NCI-H2227 (cell line): ENCODE data around the gene FBXL7.

ENCODE experiments used
- DNase-seq: peaks from one replicate; lab custom pipeline; 2025; ENCODE audit not compliant: unreplicated experiment; lab: John Stamatoyannopoulos, UW

Gene FBXL7

DNA sequence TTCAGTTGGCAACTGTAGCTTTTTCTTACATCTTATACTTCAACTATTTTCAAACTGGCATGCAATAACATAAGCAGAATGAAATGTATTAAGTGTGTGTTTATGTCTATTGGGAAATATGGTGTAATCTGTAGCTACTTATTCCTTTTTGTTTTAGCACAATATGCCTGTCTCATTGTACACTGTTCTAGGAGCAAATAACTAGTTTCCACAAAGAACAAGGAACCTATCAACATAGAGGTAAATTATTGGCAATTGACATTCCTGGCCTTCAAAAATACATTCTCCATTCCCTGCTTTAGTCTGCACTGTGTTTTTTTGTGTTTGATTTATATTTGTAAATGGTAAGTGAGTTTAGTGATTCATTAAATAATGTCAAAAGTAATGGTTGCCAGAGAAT is 75.7 kb downstream of the FBXL7 start:
- DNase-seq, result no peak

- no peak for DNase-seq
Measured at GRCh38 chr5:15577132-15577531, 77.2 kb downstream of the FBXL7 start.

GRCh38 chr5:15577831-15578230 is 77.9 kb downstream of the FBXL7 start:
- no peak for DNase-seq

- no peak for DNase-seq
Measured at GRCh38 chr5:15579193-15579990, 79.4 kb downstream of the FBXL7 start.

- no peak for DNase-seq
Measured at GRCh38 chr5:15584528-15584927, 84.5 kb downstream of the FBXL7 start.

GRCh38 chr5:15585128-15585527 is 85.1 kb downstream of the FBXL7 start:
- no peak for DNase-seq

DNA sequence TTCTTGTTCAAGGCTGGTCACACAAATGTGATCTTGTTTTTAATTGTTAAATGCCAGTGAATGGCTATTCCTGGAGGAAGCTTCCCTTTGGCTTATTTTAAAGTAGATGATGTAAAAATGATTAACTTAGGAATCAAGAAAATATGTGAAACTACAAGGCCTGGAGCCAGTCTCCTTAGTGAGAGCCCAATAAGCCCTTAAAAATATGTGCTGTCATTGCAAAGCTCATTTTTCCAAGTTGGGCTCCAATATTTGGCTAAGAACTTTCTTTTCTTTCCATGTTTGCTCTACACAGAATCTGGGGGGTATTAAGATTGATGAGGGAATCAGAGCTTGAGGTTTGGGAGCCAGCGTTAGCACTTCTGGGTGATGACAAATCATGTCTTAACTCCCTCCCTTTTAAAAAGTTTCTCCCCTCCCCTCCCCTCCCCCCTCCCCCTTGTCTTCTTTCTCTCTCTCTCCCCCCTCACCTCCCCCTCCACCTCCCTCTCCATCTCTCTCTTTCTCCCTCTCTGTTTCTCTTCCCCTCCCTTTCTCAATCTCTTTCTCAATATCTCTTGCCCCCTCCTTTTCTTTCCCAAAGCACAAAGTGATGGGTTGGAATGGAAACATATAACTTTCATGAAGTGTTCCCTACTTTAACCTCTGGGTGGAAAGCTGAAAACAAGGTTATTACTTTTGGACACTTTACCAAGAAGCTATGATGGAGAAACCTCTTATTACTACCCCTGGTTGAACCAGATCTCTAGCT is 86.0 kb downstream of the FBXL7 start:
- DNase-seq, result no peak

DNA sequence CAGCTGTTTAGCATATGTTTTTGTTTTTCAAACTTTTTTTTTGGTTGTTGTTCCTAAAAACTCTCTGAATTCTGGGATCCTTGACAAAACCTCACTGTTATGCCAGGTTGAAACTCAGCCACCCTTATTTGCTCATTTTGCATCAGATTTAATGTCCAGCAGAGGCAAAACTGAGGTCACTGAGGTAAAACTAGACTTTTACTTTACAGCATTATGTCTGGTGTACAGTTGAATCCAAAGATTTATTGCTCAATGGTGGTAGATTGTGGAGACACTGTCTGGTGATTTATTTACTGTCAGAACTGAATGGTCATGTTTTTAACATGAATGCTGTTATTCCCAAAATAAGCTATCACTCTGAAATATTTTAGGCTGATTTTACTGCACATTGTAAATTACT is 87.9 kb downstream of the FBXL7 start:
- DNase-seq, result no peak

DNA sequence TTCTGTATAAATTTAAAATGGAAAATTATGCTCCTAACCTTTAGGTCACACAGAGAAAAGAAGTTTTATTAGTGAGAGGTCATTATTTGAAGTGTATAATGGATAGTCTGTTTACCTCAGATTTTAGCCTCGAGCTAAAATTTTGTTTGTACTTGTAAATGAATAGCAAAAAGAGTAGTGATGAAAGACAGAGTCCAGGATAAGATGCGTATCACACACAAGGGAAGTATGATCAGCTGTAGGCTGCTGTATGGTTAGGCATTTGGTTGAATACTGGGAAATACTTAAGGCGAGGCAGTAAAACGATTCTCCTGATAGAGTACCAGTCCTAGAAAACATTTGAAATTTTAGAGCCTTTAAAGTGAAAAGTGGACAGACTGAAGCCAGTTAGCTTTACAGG is 92.7 kb downstream of the FBXL7 start:
- no peak for DNase-seq

DNA sequence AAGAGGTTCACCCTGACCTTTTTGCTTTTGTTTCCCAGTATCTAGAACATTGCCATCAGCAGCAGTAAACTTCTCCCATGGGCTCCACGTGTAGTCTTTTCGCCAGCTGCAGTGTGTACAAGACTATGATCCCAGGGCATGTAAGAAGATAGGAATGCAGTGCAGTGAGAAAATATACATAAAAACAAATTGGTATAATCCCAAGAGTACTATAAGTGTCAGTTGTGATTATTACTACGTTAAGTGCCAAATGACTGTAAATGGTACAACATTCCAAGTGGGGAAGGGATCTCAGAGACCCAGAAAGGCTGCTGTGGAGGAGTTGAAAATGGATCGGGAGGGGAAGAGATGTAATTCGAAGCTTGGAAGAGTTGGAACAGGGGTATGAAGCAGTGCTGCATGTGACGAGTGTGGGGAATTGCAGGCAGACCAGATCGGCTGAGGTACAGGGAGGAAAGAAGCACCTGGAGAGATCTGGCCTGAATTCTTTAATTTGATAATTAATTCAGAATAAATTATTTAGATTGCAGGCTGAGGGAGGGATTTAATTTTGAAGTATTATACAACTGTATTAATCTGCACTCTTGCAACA is 95.1 kb downstream of the FBXL7 start:
- DNase-seq, result no peak

- no peak for DNase-seq
Measured at GRCh38 chr5:15595929-15596328, 95.9 kb downstream of the FBXL7 start.

DNA sequence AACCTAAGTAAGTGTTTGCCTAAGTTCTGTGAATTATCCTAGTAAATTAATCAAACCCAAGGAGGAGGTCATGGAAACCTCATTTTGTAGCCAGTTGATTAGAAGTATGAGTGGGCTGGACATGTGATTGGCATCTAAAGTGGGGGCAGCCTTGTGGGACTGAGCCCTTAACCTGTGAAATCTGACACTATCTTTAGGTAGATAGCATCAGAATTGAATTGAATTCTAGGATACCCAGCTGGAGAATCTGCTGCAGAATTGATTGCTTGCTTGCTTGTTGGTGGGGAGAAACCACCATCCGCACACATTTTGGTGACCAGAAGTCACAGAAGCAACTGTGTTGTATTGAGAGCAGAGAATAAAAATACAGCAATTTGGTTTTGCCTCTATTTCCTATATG is 97.0 kb downstream of the FBXL7 start:
- DNase-seq, result no peak

DNA sequence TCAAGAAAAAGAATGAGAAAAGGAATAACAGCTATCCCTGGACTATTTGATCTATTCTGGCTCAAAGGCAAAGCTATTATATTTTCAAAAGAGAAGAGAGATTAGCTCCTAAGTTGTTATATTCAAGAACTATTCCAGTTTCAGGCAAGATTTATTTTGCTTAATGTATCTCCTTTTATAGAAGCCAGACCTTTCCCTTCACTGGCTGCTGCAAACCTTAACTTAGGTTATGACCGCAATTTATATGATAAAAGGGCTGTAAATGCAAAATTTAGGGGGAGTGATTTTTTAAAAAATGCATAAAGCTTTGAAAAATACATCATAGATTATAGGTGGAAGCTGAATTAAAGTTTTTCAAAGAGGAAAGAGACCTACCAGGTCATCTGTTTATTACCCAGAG is 97.8 kb downstream of the FBXL7 start:
- DNase-seq, result no peak

GRCh38 chr5:15598294-15598902 is 98.4 kb downstream of the FBXL7 start:
- no peak for DNase-seq

DNA sequence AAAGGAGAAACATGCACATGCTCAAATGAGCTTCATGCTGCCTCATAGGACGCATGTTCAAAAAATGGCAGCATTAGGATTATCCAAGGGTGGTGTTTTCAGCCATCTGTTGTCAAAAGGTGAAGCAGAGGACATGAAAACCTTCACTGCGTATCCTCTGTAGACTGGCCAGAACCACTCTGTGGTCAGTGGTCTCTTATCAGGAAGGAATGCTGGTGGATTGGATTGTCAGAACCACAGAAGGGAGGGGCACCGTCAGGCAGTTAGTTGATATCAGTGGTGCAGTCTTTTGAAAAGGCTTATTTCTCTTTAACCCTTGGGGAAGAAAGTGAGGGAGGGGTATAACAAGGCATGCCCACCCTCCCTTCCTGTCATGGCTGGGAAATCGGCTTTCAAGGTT is 100.1 kb downstream of the FBXL7 start:
- DNase-seq, result no peak

DNA sequence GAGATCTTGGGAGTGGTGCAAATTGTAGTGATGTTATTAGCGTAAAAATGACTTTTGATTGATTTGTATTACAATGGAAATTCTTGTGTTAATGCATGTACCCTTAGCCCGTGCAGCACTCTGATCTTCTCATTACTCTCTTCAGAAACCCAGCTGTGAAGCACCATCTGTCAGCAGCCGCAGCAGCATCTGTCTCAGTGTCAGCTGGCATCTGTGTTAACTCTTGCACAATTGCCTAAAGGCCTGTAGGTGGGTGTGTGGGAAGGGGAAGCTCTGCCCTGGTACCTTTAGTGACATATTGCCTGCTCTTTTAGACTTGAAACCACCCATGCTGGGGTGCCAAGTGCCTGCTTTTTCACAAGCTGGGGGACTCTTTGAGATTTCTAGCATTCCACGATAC is 101.3 kb downstream of the FBXL7 start:
- no peak for DNase-seq

DNA sequence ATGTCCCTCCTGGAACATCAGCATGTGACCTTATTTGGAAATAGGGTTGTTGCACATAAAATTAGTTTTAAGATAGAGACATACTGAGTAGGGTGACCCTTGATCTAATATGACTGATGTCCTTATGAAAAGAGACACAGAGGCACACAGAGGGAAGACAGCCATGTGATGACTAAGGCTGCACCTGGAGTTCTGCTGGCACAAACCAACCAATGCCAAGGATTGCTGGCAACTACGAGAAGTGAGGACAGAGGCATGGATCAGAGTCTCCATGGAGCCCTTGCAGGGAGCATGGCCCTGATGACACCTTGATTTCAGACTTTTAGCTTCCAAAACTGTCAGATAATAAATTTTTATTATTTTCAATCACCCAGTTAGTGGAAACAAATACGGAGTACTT is 101.9 kb downstream of the FBXL7 start:
- DNase-seq, result no peak

DNA sequence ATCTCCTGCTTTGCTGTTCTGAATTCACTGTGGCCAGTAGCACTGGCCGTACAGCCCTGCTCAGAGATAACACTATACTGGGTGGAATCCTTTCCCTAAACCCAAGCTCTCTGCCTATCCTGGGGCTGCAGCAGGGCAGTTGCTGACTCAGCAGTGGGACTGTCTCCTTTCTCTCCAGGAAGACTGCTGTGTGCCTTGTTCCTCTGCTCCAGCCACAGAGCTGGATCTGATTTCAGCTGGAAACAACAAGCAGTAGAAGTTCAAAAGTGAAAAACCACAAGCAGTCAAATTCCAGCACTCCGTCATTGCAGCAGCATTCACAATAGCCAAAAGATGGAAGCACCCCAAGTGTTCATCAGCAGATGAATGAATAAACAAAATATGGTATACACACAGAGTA is 105.0 kb downstream of the FBXL7 start:
- no peak for DNase-seq

- DNase-seq, result no peak
Measured at GRCh38 chr5:15606197-15606596, 106.2 kb downstream of the FBXL7 start.

DNA sequence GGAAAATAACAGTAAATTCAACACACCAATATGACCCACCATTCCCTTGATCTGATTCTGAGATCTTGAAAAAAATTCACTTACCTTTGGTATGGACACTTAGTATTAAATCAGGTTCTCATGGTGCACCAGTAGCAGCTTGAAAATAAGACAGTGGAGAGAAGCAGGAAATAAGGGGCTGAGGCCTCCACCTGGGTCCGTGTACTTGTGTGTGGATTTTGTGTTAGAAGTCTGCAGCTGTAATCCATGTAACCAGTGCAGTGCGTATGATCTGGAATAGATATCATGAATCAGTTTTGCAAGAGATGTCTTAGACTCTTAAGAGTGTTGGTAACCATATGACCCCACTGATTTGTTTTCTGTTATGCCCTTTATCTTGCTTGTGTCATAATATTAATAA is 107.1 kb downstream of the FBXL7 start:
- DNase-seq, result no peak

DNA sequence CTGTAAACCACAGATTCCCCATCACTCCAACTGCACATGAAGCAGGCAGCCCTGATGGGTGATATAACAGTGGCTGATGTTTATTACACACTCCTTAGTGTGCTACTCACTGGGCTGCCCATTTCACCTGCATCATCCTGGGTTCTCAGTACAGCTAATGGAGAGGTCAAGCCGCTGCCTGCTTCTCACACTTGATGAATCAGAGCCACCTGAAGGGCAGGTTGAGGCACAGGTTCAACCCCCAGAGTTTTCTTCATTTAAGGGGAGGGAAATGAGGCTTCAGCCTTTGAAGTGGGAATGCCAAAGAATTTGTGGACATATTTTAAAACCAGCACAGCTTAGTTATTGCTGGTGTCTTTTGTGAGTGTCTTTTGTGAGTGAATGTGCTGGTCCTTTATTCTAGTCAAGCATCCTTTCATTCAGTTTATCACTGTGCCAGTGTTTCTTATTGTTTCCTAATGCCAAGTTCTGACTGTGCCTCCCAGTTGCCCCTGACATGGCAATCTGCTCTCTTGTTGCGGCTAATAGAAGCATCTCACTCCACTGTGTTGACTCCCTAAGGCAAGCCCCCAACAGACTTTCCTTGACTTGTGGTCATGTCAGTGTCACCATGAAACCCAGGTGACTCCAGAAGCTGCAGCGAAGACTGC is 109.2 kb downstream of the FBXL7 start:
- no peak for DNase-seq
